HFF-Myc (cell line): ENCODE data around the gene TBC1D17.

ENCODE experiments used
- DNase-seq: peaks from one replicate; pipeline ENCODE4 v3.0.0-alpha.2; 2011; ENCODE audit warnings: low read depth; ENCODE audit errors: extremely low read depth
- H3K4me3 ChIP-seq: replicated peaks from 2 replicates; pipeline ENCODE4 v1.5.1; 2011; ENCODE audit warnings: low read depth, mild to moderate bottlenecking, control low read depth, low read length
- TF ChIP-seq, protein P1 (sequence below): IDR thresholded peaks from 2 replicates; pipeline ENCODE4 v1.5.1; 2012; ENCODE audit warnings: mild to moderate bottlenecking, low read depth, low read length, control low read depth; ENCODE audit errors: missing control alignments

TBC1D17 gene

DNA sequence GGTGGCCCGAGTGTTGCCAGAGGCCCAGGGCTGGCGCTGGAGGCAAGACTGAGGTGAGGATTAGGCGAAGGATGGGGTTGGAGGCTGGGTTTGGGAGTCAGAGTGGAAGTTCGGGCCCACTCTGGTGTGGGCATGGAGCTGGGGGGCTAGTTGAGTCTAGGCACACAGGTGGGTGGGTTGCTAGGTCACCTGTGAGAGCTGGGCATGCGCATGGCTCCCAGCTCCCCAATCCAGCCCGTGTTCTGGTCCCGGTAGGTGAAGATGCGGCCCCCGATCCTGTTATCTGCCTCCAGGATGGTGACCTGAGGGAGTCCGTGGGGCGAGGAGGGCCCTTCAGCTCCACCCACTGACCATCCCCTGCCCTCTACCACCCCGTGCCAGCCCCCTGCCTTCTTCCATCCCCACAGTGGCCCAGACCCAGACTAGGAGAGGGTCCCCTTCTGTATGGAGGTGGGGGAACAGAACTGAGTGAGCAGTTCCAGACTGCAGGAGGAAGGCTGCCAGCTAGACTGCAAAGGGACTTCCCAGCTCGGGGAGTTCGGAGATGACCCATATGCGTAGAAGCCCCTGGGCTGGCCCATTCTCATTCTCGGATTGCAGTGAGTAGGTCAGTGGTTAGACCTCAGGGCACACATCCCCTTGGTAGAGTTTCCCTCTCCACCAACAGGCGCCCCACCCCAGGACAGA, 17.5 kb downstream of the TBC1D17 start:
- TF ChIP-seq, protein P1, sequence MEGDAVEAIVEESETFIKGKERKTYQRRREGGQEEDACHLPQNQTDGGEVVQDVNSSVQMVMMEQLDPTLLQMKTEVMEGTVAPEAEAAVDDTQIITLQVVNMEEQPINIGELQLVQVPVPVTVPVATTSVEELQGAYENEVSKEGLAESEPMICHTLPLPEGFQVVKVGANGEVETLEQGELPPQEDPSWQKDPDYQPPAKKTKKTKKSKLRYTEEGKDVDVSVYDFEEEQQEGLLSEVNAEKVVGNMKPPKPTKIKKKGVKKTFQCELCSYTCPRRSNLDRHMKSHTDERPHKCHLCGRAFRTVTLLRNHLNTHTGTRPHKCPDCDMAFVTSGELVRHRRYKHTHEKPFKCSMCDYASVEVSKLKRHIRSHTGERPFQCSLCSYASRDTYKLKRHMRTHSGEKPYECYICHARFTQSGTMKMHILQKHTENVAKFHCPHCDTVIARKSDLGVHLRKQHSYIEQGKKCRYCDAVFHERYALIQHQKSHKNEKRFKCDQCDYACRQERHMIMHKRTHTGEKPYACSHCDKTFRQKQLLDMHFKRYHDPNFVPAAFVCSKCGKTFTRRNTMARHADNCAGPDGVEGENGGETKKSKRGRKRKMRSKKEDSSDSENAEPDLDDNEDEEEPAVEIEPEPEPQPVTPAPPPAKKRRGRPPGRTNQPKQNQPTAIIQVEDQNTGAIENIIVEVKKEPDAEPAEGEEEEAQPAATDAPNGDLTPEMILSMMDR: no peak
- no peak overlapping the region for H3K4me3 ChIP-seq
- no peak for DNase-seq

GRCh38 chr19:49895566-49896297, 18.2 kb downstream of the TBC1D17 start:
- TF ChIP-seq, protein P1: no peak
- no peak for DNase-seq
- no peak overlapping the region for H3K4me3 ChIP-seq

GRCh38 chr19:49896863-49897621, 19.5 kb downstream of the TBC1D17 start, which contains the start of gene IL4I1:
TSS of gene IL4I1 (minus strand) at chr19:49896887. CDS start at chr19:49896160, 727 bp downstream.
- TF ChIP-seq, protein P1: no peak
- no peak for DNase-seq
- no peak within 1 kb of the TSS for H3K4me3 ChIP-seq

DNA sequence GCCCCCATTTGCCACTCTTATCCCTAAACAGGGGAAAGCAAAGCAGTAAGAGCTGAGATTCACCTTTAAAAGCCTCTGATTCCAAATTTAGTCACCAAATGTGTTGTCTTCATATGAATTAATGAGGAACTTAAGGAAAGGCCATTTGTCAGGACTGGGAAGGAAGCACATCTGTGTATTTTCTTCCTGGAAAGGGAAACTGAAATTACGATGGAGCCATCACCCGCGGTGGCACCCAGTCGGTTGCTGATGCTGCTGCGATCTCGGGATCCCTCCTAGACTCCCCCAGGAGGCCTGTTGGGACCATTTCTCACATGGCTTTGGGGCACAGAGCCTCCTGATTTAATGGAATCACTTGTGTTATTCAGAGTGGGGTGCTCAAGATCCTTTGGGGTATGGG, 26.6 kb downstream of the TBC1D17 start:
- DNase-seq: no peak
- H3K4me3 ChIP-seq: no peak overlapping the region
- TF ChIP-seq, protein P1: no peak

GRCh38 chr19:49906879-49907564, 29.5 kb downstream of the TBC1D17 start:
- no peak for DNase-seq
- TF ChIP-seq, protein P1: no peak
- no peak overlapping the region for H3K4me3 ChIP-seq

DNA sequence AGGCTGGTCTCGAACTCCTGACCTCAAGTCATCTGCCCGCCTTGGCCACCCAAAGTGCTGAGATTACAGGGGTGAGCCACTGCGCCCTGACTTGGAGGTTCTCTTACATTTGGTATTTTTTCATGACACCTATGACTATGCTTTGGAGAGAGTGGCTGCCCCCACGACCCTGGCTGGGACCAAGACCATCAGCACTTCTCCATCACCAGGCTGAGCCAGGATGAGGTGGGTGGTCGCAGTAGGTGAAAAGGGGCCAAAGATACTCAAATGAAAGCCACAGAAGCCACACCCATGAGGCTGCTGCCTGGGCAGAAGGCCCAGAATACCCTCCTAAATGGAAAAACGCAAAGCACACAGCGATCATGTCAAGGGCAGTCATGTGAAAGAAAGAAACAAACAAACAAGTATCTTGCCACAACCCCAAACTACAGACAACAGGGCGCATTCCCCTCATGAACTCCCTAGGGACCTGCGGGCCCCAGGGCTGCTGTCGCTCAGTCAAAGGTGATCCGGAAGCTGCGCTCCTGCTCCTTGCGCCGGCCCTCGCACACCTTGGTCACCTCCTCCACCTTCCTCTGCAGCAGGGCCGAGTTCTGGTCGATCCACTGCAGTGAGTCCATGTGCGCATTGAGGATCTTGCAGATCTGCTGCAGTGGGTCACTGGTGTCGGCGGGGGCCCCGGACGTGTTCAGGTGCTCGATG, 30.4 kb downstream of the TBC1D17 start:
- H3K4me3 ChIP-seq: no peak overlapping the region
- TF ChIP-seq, protein P1: no peak
- no peak for DNase-seq
